ENCODE data around the gene FECH. TPM values are rescaled to one million over a fixed set of nuclear protein-coding genes. Genes with fewer than 3 reads are reported as not detected.
A peak's percentile ranks its signal among the peaks of the same experiment; 100 is the strongest.
"Not testable (repeated sequence)": the region's sequence is repeated elsewhere in the genome, so short reads cannot be mapped to it uniquely, and the experiment has no call there.

Gene FECH
- total RNA-seq, 1 experiment from 2014 or later: 54.0 TPM

DNA sequence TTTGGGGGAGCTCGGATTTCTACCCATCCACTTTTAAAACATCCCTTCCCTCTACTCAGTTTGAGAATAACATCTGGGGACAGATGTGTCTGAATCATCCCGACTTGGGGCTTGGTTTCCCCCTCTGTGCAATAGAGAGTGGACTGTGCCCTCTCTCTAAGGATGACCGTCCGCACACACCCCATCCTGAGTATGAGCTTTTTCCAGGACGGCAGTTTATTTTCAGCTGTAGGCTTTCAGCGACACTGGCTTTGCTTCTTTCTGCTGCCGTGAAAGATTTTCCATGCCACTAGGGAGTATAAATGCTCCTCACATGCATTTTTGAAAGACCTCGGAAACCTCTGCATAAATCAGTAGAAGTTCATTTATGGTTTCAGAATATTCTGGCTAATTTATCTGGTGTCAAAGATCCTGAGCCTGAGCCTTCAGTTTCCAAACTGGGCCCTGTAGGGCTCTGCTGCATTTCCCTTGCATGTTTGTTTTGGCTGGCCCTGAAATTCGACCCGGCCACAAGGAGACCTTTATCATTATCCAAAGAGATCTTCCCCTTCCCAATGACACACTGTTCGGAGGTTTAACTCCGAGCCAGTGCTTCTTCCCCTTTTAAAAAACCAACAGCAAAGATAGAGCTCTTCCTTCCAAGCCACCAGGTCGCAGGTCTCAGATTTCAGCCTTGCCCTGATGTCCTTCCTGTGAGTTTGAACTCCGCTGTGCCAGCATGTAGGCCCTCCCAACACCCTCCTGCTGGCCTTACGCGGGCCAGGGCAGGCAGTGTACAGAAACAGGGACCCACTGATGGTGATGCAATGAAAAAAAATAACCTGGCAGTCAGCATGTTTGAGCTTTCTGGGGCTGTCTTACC, 53.3 kb downstream of the FECH start:
- peak; percentile 18 for DNase-seq (ENCODE audit: low read depth)

DNA sequence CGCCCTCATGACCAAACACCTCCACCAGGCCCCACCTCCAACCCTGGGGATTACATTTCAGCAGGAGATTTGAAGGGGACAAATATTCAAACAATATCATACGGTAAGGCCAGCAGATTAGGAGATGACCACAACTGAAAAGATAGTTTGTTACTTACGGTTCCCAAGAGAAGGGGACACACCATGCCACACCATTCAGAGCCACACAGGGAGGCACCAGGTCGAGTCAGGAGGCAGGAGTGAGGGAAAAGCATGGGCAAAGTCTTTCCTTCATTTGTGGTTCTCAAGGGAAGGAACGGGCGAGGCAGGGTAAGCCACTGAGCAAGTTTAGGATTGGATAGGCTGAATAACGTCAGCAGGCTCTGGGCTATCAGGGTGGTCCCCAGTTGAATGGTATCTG, 57.4 kb downstream of the FECH start:
- no peak for DNase-seq (ENCODE audit: low read depth)

DNA sequence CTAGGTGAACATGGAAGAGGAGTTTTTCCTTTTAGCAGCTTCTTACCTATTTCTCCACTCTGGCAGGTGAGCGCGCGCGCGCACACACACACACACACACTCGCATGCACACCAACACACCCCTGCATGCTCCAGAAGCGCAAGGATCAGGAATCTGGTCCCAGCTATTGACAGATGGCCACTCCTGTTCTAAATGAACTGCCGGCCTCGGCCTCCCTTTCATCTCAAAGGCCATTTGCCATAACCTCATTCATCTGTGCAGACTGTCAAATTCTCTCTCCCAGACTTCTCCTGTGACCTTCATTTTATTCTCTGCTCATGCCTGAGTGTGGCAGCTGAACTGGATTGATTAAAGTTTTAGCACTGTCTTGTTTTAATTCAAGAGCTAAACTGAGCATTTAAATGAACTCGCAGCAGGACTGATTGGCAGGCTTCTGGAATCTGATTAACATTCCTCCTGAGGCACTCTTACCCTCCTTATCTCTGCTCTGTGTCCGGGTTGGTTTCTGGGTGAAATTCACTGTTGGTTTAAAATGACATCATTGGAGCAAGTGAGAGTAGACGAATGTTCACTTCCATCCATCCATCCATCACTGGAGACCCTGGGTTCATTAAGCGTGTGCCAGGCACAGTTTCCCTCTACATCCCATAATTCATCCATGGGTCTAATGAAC, 58.8 kb downstream of the FECH start:
- DNase-seq (ENCODE audit: low read depth): no peak

DNA sequence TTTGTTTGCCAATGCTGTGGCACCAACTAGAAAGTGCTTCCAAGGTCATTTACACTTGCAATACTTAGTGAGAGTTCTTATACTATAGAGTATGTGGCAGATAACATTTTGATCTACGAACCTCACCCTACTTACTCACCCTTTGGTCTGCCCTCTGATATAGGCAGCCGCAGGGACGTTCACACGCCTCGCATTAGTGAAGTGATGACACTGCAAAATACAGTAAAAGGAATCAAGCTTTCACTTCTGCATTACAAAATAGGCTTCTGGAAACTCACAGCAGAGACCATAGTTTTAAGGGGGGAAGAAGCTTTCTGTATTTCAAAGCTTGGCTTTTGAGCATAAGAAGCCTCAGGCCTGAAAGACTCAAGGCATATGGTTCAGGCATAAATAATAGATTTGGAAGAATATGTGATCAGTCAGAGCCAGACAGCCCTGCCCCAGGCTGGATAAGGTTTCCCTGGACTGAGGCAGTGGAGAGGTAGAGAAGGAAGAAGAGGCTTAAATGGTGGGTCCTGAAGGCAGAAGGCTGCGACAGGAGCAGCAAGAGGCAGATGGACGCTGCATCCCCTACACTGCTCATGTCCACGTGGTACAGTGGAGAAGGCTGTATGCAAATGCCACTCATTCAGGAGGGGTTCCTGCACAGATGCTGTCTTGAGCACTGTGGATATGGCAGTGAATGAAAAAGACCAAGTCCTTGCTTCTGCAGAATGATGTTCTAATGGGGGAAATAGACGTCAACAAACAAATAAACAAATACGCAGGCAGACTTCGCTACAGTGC, 63.1 kb downstream of the FECH start:
- no peak for DNase-seq (ENCODE audit: low read depth)

DNA sequence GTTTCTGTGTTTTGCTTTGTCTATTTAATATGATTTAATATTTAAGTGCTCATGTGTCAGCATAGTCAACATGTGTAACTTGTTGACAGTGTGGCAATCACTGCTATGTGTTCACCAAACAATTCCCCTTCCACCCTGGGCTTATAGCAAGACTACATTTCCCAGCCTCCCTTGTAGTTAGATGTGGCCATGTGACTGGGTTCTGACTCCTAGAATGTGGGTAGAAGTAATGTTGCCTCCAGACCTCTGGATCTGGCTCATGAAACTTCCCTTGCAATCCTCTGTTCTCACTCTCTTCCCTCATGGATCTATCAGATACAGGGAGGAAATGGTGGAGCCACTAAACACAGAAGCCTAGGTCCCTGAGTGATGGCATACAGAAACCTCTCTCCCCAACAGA, 64.2 kb downstream of the FECH start:
- DNase-seq (ENCODE audit: low read depth): not testable (repeated sequence)

DNA sequence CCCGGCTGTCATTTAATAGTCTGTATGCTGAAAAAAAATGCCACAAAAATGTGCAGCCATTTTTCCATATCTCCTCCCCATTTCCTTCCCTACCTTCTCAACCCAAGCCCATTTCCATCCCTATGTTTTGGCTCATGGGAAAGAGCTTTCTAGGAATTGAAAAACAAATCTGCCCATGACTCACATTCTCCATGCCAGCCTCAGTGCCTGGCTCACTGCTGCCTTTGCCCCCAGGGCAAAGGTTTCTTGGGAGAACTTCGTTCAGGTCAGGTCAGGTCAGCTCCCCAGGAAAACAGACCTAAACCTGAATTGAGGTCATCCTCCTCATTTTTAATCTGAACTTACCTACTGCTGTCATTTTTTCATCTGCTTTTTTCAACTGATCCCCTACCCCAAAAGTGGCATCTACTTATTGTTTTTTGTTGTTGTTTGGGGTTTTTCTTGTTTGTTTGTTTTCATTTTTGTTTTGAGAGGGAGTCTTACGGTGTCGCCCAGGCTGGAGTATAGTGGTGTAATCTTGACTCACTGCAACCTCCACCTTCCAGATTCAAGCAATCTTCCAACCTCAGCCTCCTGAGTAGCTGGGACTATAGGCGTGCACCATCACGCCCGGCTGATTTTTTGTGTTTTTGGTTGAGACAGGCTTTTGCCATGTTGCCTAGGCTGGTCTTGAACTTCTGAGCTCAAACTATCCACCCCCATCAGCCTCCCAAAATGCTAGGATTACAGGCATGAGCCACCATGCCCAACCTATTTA, 66.7 kb downstream of the FECH start:
- no peak for DNase-seq (ENCODE audit: low read depth)

DNA sequence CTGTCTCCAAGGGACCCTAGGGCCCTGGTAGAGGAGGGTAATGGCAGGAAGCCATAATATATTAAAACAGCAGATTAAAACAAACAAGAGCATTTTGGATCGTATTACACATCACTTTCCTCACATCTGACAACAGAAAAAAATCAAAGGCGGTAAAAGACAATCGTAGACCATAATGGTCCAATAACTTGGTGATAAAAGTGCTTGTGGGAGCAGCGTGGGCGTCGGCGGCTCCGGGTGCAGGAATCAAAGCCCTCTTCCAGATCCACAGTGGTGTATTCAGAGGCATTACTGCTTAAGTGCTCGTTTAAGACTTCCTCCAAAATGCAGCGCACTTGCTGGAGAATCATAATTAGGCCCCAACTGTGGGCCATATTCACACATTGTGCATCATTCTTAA, 68.0 kb downstream of the FECH start:
- no peak for DNase-seq (ENCODE audit: low read depth)

DNA sequence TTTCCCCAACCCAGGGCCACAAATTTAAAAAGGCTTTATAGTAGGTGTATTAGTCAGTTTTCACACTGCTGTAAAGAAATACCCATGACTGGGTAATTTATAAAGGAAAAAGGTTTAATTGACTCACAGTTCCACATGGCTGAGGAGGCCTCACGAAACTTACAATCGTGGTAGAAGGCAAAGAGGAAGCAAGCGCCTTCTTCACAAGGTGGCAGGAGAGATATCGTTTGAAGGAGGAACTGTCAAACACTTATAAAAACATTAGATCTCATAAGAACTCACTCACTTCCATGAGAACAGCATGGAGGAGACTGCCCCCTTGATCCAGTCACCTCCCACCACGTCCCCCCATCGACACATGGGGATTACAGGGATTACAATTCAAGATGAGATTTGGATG, 70.4 kb downstream of the FECH start:
- no peak for DNase-seq (ENCODE audit: low read depth)

DNA sequence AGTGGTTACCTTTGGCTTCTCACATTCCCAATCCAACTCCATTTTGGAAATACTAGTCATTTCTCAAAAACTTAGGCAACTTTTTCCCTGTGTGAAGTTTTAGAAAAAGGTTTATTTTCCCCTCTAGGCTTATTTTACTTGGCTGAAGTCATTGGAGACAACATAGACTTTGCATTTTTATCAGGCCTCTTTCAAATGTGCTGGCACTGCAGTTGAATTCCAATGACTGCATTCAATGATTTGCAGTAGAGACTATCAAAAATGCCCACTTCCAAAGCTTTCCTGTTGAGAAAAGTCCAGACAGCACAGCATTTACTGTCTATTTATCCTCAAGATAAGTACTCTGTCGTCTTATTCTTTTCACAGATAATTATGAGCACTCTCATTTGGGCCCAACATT, 81.3 kb downstream of the FECH start:
- DNase-seq (ENCODE audit: low read depth): no peak

DNA sequence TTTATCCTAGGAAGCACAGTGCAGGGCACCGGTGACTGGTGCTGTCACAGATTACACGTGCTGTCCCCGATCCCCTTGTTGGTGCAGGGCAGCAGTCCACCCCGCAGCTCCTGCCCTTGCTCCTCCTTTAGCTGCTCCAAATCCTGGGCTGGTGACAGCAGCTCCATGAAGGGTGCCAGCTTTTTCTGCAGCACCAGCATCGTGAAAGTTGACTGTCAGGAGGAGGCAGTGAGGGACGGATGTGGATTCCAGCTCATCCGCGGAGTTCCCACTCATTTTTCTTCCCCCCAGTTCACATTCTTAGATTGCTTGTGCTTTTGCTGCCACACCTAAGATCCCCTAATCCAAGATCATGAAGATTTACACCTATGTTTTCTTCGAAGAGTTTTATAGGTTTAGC, 83.9 kb downstream of the FECH start:
- DNase-seq (ENCODE audit: low read depth): no peak

DNA sequence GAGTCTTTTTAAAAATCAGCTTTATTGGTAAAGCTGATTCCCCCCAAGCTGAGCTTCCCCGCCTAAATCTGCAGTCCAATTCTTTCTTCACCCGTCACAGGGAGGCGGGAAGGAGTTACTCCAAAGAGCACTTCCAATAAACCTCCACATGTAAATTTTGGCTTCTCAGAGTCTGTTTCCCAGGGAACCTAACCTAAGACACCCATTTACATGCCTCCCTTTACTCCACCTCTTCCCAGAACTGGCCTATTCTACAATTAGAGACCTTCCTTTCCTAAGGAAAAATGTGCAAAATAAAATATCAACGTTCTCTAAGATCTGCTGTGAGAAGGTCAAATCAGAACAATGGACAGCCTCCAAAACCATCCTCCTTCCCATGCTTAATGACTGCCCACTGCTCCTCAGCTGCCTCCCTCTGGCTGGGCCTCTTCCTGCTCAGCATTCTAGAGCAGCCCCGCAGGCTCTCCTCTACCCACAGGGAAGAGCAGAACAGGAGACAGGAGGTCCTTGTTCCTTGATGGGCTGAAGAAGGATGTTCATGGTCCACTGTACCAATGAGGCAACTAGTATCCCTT, 87.7 kb downstream of the FECH start:
- DNase-seq (ENCODE audit: low read depth): no peak

Other genes with a start within 250 kb of the FECH start
- not detected in 2 replicates for gene ST8SIA3, start 234.1 kb downstream of the FECH start, total RNA-seq (2014; rRNA removed; shearing (Covaris generic))
- gene ONECUT2, start 151.3 kb downstream of the FECH start, total RNA-seq (2014; rRNA removed; shearing (Covaris generic)): 0.03 and 0.08 TPM in 2 replicates
- 230 and 236 TPM in 2 replicates for gene NARS1, start 35.1 kb upstream of the FECH start, total RNA-seq (2014; rRNA removed; shearing (Covaris generic))
- gene ATP8B1, start 216.6 kb upstream of the FECH start, total RNA-seq (2014; rRNA removed; shearing (Covaris generic)): 15.7 and 16.6 TPM in 2 replicates

Data from HT1080 (cell line).